Sigmoid colon (tissue), 7 donors: Measurements from ENCODE around the gene CCDC126. TPM values are rescaled to one million over a fixed set of nuclear protein-coding genes. Genes with fewer than 3 reads are reported as not detected.
"Not testable (repeated sequence)": the region's sequence is repeated elsewhere in the genome, so short reads cannot be mapped to it uniquely, and the experiment has no call there.

ENCODE experiments used
- DNase-seq: peaks from one replicate; pipeline ENCODE4 v3.0.0-alpha.2; 2019
- H3K27ac ChIP-seq, 4 donors: fragments of 200-600 bp; sonication (generic); one replicate each; pipeline ENCODE4 v1.5.1; 2016 to 2019; ENCODE audit warnings: mild to moderate bottlenecking in 1 of 4
- H3K27me3 ChIP-seq, 3 donors: fragments of 200-600 bp; sonication (generic); one replicate each; pipeline ENCODE4 v1.5.1; 2019; ENCODE audit warnings: mild to moderate bottlenecking in 1 of 3
- H3K36me3 ChIP-seq, 4 donors: fragments of 200-600 bp; sonication (generic); one replicate each; pipeline ENCODE4 v1.5.1; 2016 to 2019
- H3K4me1 ChIP-seq, 4 donors: fragments of 200-600 bp; sonication (generic); one replicate each; pipeline ENCODE4 v1.5.1; 2017 to 2019
- H3K4me3 ChIP-seq, 4 donors: fragments of 200-600 bp; sonication (generic); one replicate each; pipeline ENCODE4 v1.5.1; 2017 to 2019; ENCODE audit warnings: mild to moderate bottlenecking in 2 of 4, moderate library complexity in 1 of 4
- H3K9me3 ChIP-seq, 4 donors: fragments of 200-600 bp in 3 of 4; sonication (generic) in 3 of 4; one replicate each; pipeline versions ENCODE4 v1.5.1 to v1.6.1; 2013 to 2019
- CTCF ChIP-seq, 4 experiments: fragments of 450-650 bp in 3 of 4; fragments of 200-600 bp in 1 of 4; IDR thresholded peaks; one replicate each; pipeline ENCODE4 v1.5.1; 2016 to 2019; ENCODE audit warnings: antibody characterized with exemption in 4 of 4, mild to moderate bottlenecking in 3 of 4, moderate library complexity in 2 of 4
- EP300 ChIP-seq, 4 donors: sonication (generic); formaldehyde crosslinking; IDR thresholded peaks; one replicate each; pipeline ENCODE4 v1.6.1; 2017; ENCODE audit warnings: antibody characterized with exemption in 4 of 4
- POLR2A ChIP-seq, 2 donors: fragments of 450-650 bp; IDR thresholded peaks; one replicate each; pipeline ENCODE4 v1.6.1; 2016; ENCODE audit warnings: antibody characterized with exemption in 2 of 2, mild to moderate bottlenecking in 2 of 2, moderate library complexity in 2 of 2
- POLR2AphosphoS5 ChIP-seq, 4 donors: sonication (generic); formaldehyde crosslinking; IDR thresholded peaks; one replicate each; pipeline ENCODE4 v1.6.1; 2017; ENCODE audit warnings: antibody characterized with exemption in 4 of 4
- WGBS, 2 donors: extraction: QIAGEN DNeasy Blood & Tissue Kit; methylation state at CpG; one replicate each; pipeline ENCODE4 v1.1.7; 2013; 5-methylcytosine and 5-hydroxymethylcytosine counted together
- intact Hi-C: fragments of 100-400 bp; cut with DNase I; formaldehyde crosslinking; loops from one replicate; pipeline ENCODE4 v1.15.1; 2023
- polyA plus RNA-seq, 3 donors: library from polyadenylated mRNA; stranded (reverse); fragments of 200-250 nt; gene quantifications; one replicate each; pipeline ENCODE4 v1.2.3, GENCODE V29; 2013
- total RNA-seq, 4 donors: library from RNA; depleted of rRNA; stranded (reverse); fragments of >200 nt; gene quantifications; one replicate each; pipeline ENCODE4 v1.1.0, GENCODE V29; 2016
- donor health status: healthy with polysubstance abuse.
- donor health status: Bipolar disorder and iron deficiency.
- donor health status: healthy.

CCDC126 gene
- total RNA-seq (10 to 100 TPM; 11.1 to 25.0 (median 14.7) TPM), polyA plus RNA-seq (1 to 10 TPM; 5.0 to 5.8 (median 5.4) TPM)

GRCh38 chr7:23597094-23598091 is at the start of gene CCDC126:
CCDC126 (plus strand) TSS chr7:23597382; CDS start chr7:23611316, 13,934 bp downstream.
- TF ChIP-seq CTCF (IDR thresholded peaks at IDR 0.05) (no peak), POLR2A (IDR thresholded peaks at IDR 0.05) (peak in 1 of 2 donors; percentile 14), EP300 (IDR thresholded peaks at IDR 0.05) (no peak), POLR2AphosphoS5 (IDR thresholded peaks at IDR 0.05) (peak; percentile 53 to 86 (median 69))
- no peaks in the 10 kb centered on the region for H3K9me3 ChIP-seq
- DNase-seq, result peak; percentile 95
- no peaks in the 10 kb centered on the region for H3K36me3 ChIP-seq
- peak within 1 kb of the TSS; percentile 62 to 94 (median 76) for H3K4me3 ChIP-seq
- peak within 1 kb of the TSS; percentile 94 to 99 (median 99) for H3K27ac ChIP-seq
- 2 to 3% methylated on average over 99 of the region's 99 CpGs for WGBS, 2 donors
- H3K27me3 ChIP-seq, result no peaks in the 10 kb centered on the region
- peaks cover 0 to 24% (median 9%) of the 10 kb centered on the region in 4 donors for H3K4me1 ChIP-seq
- intact Hi-C loops, result loop anchor here (1.0 kb wide), 1 partner anchor 83 kb away; the partner anchor contains the start of gene FAM221A

- H3K4me1 ChIP-seq, result no peaks in the 10 kb centered on the region
- TF ChIP-seq CTCF (IDR thresholded peaks at IDR 0.05) (no peak), POLR2AphosphoS5 (IDR thresholded peaks at IDR 0.05) (no peak), EP300 (IDR thresholded peaks at IDR 0.05) (no peak), POLR2A (IDR thresholded peaks at IDR 0.05) (no peak)
- H3K27me3 ChIP-seq, result no peaks in the 10 kb centered on the region
- WGBS, 2 donors, result 94% methylated on average over 4 of the region's 4 CpGs
- intact Hi-C loops, result loop anchor here (2.0 to 5.0 kb wide), 2 partner anchors 23 to 165 kb away; partner anchors contain the start of gene STK31
- H3K27ac ChIP-seq, result no peak overlapping the region
- DNase-seq, result no peak
- H3K36me3 ChIP-seq, result no peaks in the 10 kb centered on the region
- H3K4me3 ChIP-seq, result no peak overlapping the region
- H3K9me3 ChIP-seq, result no peaks in the 10 kb centered on the region
These were observed 49.5 kb upstream of the CCDC126 start for GRCh38 chr7:23547662-23548061.

GRCh38 chr7:23558303-23558702 is 38.9 kb upstream of the CCDC126 start:
- Histone ChIP-seq H3K9me3 (no peaks in the 10 kb centered on the region), H3K36me3 (no peaks in the 10 kb centered on the region), H3K27me3 (no peaks in the 10 kb centered on the region), H3K4me1 (no peaks in the 10 kb centered on the region), H3K4me3 (no peak overlapping the region), H3K27ac (no peak overlapping the region)
- intact Hi-C loops, result no loop called here
- no peak for DNase-seq
- TF ChIP-seq POLR2AphosphoS5 (IDR thresholded peaks at IDR 0.05), result no peak
- TF ChIP-seq POLR2A (IDR thresholded peaks at IDR 0.05), result no peak
- TF ChIP-seq EP300 (IDR thresholded peaks at IDR 0.05), result no peak
- TF ChIP-seq CTCF (IDR thresholded peaks at IDR 0.05), result no peak

GRCh38 chr7:23570592-23571200 is 26.5 kb upstream of the CCDC126 start:
- H3K4me3 ChIP-seq, result no peak overlapping the region
- DNase-seq, result peak; percentile 79
- WGBS, 2 donors, result 46 to 49% methylated on average over 5 of the region's 5 CpGs
- intact Hi-C loops, result loop anchor here (1.0 to 10.0 kb wide), 3 partner anchors 24 to 1094 kb away; no protein-coding TSS in a partner anchor
- TF ChIP-seq CTCF (IDR thresholded peaks at IDR 0.05), result peak; percentile 65 to 81 (median 72)
- no peak for TF ChIP-seq POLR2A (IDR thresholded peaks at IDR 0.05)
- H3K27me3 ChIP-seq, result peaks cover 0 to 12% (median 0%) of the 10 kb centered on the region in 3 donors
- no peaks in the 10 kb centered on the region for H3K9me3 ChIP-seq
- no peak overlapping the region for H3K27ac ChIP-seq
- no peaks in the 10 kb centered on the region for H3K4me1 ChIP-seq
- H3K36me3 ChIP-seq, result no peaks in the 10 kb centered on the region

GRCh38 chr7:23581975-23582374 is 15.2 kb upstream of the CCDC126 start:
- intact Hi-C loops, H3K27me3 ChIP-seq, H3K36me3 ChIP-seq, H3K9me3 ChIP-seq, H3K27ac ChIP-seq, DNase-seq, H3K4me1 ChIP-seq, H3K4me3 ChIP-seq: not testable (repeated sequence)
- 96% methylated on average over 1 of the region's 1 CpG for WGBS, 2 donors

GRCh38 chr7:23585304-23585703 is 11.9 kb upstream of the CCDC126 start:
- H3K27me3 ChIP-seq, H3K9me3 ChIP-seq, H3K4me3 ChIP-seq, intact Hi-C loops, H3K4me1 ChIP-seq, DNase-seq, H3K27ac ChIP-seq, H3K36me3 ChIP-seq: not testable (repeated sequence)
- WGBS, 2 donors, result 96 to 97% methylated on average over 10 of the region's 10 CpGs
